ENCODE measurements around the gene NPY1R. TPM values are rescaled to one million over a fixed set of nuclear protein-coding genes. Genes with fewer than 3 reads are reported as not detected.

The NPY1R gene
- total RNA-seq, 1 donor from 2014 or later = 6.3 TPM

- no peak for DNase-seq (ENCODE audit: low spot score)
These were observed 52.7 kb downstream of the NPY1R start for GRCh38 chr4:163279713-163280112.

GRCh38 chr4:163274861-163275260 lies 57.5 kb downstream of the NPY1R start:
- DNase-seq (ENCODE audit: low spot score) = no peak

Other genes with a start within 250 kb of the NPY1R start
- 17.3 TPM for gene NAF1, start 165.7 kb downstream of the NPY1R start, total RNA-seq
- 0.23 TPM for gene NPY5R, start 11.3 kb upstream of the NPY1R start, total RNA-seq
- gene TKTL2, start 141.2 kb upstream of the NPY1R start, total RNA-seq = not detected
- 13.9 TPM for gene TMA16, start 162.1 kb upstream of the NPY1R start, total RNA-seq